Activated CD4-positive, CD25-positive, alpha-beta regulatory T cell (primary cell): ENCODE data around the gene KDELR1.

ENCODE experiments used
- DNase-seq, 4 experiments: peaks; one replicate each; lab custom pipeline; 2025; lab: John Stamatoyannopoulos, UW

Gene KDELR1

GRCh38 chr19:48391100-48392005, at the start of gene KDELR1:
Gene KDELR1, minus strand, starts transcription at chr19:48391551. Its CDS starts 193 bp downstream, at chr19:48391358.
- peak; percentile 41 to 61 (median 54) for DNase-seq

DNA sequence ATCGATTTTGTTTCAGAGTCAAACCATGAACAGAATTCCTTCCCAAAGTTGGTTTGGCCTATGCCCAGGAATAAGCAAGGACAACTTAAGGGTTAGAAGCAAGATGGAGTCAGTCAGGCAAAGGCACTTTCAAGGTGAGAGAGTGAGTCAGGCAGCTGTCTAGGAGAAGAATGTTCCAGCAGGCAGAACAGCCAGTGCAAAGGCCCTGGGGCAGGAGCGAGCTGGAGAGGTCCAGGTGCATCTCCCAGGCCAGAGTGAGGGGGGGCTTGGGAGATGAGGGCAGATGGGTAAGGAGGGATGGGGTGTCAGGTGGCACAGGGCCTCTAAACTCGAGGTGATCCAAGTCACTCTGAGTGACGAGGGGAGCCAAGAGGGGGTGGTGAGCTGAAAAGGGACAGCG, 45.2 kb upstream of the KDELR1 start:
- DNase-seq = no peak

DNA sequence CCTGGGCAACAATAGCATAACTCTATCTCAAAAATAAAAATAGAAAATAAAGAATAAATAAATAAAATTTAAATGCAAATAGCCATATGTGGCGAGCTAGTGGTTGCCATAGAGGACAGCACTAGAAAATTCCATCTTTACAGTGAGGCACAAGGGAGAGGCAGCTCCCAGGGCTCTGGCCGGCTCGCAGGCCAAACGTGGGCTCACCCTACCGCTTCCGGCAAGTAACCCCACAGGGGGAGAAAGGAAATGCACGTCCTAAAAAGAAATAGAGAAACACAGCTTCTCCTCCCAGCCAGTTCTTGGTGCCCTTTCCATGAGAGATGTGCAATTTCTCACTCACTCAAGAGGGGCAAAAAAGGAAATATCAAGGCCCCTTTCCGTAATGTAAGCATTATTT, 42.0 kb upstream of the KDELR1 start:
- no peak for DNase-seq

DNA sequence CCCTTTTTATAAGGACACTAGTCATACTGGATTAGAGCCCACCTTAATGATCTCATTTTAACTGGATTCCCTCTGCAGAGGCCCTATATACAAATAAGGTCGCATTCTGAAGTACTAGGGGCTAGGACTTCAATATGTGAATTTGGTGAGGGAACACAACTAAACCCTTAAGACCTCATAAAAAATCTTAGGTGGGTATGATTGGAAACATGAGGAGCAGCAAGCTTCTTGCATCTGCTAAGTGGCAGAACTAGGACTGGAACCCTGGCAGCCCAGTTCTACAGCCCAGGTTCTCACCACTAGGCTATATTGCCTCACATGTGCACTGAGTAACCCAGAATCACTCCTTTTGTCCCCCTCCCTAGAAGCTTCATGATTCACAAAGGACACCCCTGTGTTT, 37.3 kb upstream of the KDELR1 start:
- DNase-seq = no peak

GRCh38 chr19:48424694-48425219, 33.4 kb upstream of the KDELR1 start:
- DNase-seq = no peak

GRCh38 chr19:48421548-48421947, 30.2 kb upstream of the KDELR1 start:
- no peak for DNase-seq

- DNase-seq = peak; percentile 15 to 34 (median 24)
Observed at GRCh38 chr19:48419158-48419920, 28.0 kb upstream of the KDELR1 start.

DNA sequence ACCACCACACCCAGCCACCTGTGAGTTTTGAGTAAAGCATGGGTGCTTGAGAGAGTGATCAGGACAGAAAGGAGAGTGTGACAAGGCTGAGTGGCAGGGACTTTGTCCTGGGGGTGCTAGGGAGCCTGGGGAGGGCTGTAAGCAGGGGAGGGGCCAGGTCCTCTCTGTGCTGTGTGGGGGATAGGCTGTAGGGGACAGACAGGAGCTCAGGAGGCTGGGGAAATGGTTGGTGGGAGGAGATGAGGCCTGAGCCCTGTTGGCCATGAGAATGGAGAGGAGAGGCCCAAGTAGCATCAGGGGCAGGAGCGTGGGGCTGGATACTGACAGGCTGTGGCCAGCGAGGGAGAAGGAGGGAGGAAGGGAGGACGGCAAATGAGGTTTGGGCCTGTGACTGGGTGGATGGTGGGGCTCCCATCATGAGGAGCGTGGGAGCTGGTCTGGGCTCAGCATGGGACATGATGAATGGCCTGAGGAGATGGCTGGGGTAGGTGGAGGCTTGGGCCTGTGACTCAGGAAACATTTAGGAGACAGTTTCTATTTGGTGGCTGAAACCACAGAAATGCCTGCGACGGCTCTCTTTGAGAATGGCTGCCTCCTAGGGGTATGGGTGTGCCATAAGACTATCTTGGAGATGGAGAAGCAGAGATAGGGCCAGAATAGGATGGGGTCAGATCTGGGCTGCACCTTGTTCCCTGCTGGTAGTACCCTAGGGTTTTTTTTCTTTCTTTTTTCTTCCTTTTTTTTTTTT, 27.1 kb upstream of the KDELR1 start:
- no peak for DNase-seq

GRCh38 chr19:48417421-48417820, 26.1 kb upstream of the KDELR1 start:
- no peak for DNase-seq

- DNase-seq = no peak
Observed at GRCh38 chr19:48415806-48416221, 24.5 kb upstream of the KDELR1 start.

GRCh38 chr19:48415395-48415794, 24.0 kb upstream of the KDELR1 start:
- DNase-seq = peak; percentile 32 to 58 (median 38)

GRCh38 chr19:48413879-48414587, 22.7 kb upstream of the KDELR1 start:
- no peak for DNase-seq

- no peak for DNase-seq
Observed at GRCh38 chr19:48405850-48406249, 14.5 kb upstream of the KDELR1 start.

DNA sequence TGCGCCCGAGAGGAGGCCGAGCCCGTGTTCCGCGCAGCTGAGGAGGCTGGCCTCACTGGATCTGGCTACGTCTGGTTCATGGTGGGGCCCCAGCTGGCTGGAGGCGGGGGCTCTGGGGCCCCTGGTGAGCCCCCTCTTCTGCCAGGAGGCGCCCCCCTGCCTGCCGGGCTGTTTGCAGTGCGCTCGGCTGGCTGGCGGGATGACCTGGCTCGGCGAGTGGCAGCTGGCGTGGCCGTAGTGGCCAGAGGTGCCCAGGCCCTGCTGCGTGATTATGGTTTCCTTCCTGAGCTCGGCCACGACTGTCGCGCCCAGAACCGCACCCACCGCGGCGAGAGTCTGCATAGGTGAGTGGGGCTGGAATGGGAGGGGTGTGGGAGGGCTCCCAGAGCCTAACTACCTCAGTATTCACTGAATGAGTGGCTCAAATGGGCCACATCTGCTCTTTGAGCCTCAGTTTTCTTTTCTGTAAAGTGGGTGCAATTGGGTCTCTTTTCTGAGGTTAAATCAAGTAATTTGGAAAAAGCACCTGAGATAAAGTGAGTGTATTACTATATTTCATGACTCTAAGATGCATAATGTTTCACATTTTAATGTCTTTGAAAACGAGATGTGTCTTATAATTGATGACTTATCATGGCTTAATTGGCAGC, 13.8 kb upstream of the KDELR1 start:
- DNase-seq = no peak

DNA sequence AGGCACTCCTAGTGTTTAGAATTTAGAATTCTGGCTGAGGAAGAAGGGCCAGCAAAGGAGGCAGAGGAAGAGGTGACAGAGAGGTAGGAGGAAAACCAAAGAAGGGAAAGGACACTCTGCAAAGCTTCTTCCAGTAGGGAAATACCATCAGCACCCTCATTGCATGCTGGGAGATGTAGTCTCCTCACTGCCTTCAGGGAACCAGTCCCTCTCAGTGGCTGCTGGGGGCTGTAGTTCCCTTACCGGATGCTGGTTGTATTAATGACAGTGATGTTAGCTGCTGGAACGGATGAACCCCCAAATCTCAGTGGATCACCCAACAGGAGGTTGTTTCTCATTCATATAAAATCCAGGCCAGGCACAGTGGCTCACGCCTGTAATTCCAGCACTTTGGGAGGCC, 12.3 kb upstream of the KDELR1 start:
- DNase-seq = peak in 1 of 4 experiments; percentile 18

DNA sequence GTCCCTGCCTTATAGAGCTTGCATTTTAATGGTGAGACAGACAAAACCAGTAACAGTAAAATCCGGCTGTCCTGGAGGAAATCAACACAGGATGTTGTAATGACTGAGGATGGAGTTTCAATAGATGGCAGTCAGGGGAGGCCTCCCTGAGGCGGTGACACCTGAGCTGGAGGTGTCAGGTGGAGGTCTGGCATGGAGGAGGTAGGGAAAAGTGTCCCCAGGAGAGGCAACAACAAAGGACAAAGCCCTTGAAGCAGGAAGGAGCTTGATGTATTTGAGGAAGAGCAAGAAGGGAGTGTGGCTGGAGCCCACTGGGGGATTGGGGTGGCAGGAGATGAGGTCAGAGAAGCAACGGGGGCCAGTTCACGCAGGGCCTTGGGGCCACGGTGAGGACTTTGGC, 9.9 kb upstream of the KDELR1 start:
- DNase-seq = no peak

GRCh38 chr19:48400018-48400742, 8.8 kb upstream of the KDELR1 start:
- DNase-seq = no peak

- DNase-seq = peak; percentile 66 to 85 (median 78)
Observed at GRCh38 chr19:48398375-48399235, 7.3 kb upstream of the KDELR1 start.

DNA sequence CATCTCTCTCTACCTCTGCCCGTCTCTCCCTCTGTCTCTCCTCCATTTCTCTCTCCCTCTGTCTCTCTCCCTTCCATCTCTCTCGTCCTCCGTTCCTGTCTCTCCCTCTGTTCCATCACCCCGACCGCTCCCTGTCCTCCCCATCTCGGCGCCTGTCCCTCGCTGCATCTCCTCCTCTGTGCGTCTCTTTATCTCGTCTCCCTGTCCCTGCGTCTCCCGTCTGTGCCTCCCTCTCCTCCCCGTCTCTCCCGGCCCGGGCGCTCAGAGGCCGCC, 6.7 kb upstream of the KDELR1 start:
- DNase-seq = no peak
